Stimulated activated effector memory CD8-positive, alpha-beta T cell treated with anti-CD3 and anti-CD28 coated beads, Interleukin-12 subunit alpha, Interleukin-12 subunit beta, amount 100 ng/mL, for 72 hours (primary cell): ENCODE measurements around the gene EPHB2.

Source experiments
- ATAC-seq: fragments of 150-1000 bp; cut with Tn5 transposase; 2 replicates; pipeline ENCODE4 v1.10.0; 2021
- DNase-seq, 2 donors: peaks; one replicate each; pipeline ENCODE4 v3.0.0; 2021 to 2022; ENCODE audit warnings: low spot score in 2 of 2
- H3K27ac Mint-ChIP-seq: one replicate; pipeline ENCODE4 v1.8.0; 2022; ENCODE audit warnings: mild to moderate bottlenecking, mixed read lengths
- H3K36me3 Mint-ChIP-seq: one replicate; pipeline ENCODE4 v1.8.0; 2022; ENCODE audit warnings: mild to moderate bottlenecking, mixed read lengths
- H3K4me1 Mint-ChIP-seq: one replicate; pipeline ENCODE4 v1.8.0; 2022; ENCODE audit warnings: mixed read lengths
- H3K4me3 Mint-ChIP-seq: one replicate; pipeline ENCODE4 v1.8.0; 2022; ENCODE audit warnings: mild to moderate bottlenecking, mixed read lengths
- H3K9me3 Mint-ChIP-seq: one replicate; pipeline ENCODE4 v1.8.0; 2022; ENCODE audit warnings: mixed read lengths

EPHB2 gene

DNA sequence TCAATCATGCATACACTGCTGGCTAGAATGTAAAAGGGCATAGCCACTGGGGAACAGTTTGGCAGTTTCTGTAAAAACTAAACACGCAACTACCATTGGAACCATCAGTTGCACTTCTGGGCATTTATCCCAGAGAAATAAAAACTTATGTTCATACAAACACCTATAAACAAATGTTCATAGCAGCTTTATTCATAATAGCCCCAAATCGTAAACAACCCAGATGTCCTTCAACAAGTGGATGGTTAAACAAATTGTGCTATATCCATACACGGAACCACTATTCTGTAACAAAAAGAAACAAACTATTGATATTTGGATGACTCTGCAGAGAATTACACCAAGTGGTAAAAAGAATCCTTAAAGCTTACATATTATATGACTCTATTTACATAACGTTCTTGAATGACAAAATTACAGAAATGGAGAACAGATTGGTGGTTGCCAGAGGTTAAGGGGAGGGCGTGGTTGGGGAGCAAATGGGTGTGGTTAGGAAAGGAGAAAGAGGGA is 239.2 kb downstream of the EPHB2 start:
- no peaks in the 10 kb centered on the region for H3K9me3 Mint-ChIP-seq
- DNase-seq = no peak
- no peaks in the 10 kb centered on the region for H3K36me3 Mint-ChIP-seq
- no peaks in the 10 kb centered on the region for H3K4me1 Mint-ChIP-seq
- ATAC-seq = no peak
- H3K27ac Mint-ChIP-seq = no peak overlapping the region
- no peak overlapping the region for H3K4me3 Mint-ChIP-seq

DNA sequence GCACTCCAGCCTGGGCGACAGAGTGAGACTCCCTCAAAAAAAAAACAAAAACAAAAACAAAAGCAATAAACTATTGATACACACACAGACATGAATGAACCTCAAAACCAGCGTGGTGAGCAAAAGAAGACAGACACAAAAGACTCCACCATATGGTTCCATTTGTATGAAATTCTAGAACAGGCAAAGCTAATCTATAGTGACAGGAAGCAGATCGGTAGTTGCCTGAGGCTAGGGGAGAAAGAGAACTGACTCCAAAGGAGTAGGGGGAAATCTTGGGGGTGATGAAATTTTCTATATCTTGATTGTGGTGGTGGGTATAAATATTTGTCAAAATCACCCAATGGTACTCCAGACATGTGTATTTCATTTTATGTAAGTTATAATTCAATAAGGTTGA is 241.2 kb downstream of the EPHB2 start:
- Mint-ChIP-seq H3K4me1 (no peaks in the 10 kb centered on the region), H3K36me3 (no peaks in the 10 kb centered on the region)
- DNase-seq = no peak

DNA sequence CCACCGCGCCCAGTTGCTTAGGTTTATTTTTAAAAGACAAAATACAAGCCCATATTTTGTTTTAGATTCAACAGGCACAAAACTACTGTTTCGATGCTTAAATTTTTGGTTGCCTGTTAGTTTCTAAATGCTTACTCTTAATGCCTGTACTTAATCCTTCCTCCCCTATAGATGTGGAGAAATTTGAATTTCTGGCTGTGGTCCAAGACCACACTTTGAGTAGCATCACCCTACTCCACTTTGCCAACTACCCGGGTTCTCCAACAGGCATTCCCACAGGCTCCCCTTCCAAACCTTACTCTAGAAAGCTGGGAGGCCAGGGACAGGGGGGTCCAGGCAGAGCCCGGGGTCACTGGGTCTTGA is 242.0 kb downstream of the EPHB2 start:
- Mint-ChIP-seq H3K36me3 (no peaks in the 10 kb centered on the region), H3K4me3 (no peak overlapping the region), H3K4me1 (no peaks in the 10 kb centered on the region), H3K27ac (no peak overlapping the region), H3K9me3 (no peaks in the 10 kb centered on the region)
- no peak for ATAC-seq
- DNase-seq = no peak

More for the DNA sequence above, 241.2 kb downstream of the EPHB2 start:
- H3K4me3 Mint-ChIP-seq = no peak overlapping the region
- no peak overlapping the region for H3K27ac Mint-ChIP-seq
- no peak for ATAC-seq
- H3K9me3 Mint-ChIP-seq = no peaks in the 10 kb centered on the region

DNA sequence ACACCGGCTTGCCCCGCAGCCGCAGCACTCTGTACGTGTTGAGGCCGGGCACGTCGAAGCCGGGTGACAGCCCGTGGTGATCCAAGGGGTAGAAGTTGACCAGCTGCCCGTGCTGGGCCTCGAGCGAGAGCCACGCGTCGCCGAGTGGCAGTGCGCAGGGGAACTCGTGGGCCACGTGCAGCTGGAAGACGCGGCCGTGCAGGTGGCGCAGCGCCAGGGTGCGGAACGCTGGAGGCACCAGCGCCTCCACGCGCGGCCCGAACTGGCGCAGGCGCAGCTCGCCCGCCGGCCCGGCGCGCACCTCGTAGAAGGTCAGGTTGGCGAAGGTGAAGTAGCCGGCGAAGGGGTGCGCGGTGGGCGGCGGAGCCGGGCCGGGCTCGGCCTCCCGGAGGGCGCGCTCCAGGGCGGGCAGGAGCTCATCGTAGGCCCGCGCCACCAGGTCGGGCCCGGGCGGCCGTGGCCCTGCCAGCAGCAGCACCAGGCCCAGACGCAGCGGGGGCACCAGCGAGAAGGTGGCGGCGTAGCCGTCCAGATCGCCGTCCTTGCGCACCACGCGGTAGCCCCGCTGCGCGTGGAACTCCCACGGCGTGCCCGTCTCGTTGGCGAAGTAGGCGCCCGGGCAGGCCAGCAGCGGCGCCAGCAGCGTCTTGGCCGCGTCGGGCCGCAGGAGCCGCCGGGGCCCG is 242.6 kb downstream of the EPHB2 start:
- no peaks in the 10 kb centered on the region for H3K36me3 Mint-ChIP-seq
- H3K27ac Mint-ChIP-seq = no peak overlapping the region

DNA sequence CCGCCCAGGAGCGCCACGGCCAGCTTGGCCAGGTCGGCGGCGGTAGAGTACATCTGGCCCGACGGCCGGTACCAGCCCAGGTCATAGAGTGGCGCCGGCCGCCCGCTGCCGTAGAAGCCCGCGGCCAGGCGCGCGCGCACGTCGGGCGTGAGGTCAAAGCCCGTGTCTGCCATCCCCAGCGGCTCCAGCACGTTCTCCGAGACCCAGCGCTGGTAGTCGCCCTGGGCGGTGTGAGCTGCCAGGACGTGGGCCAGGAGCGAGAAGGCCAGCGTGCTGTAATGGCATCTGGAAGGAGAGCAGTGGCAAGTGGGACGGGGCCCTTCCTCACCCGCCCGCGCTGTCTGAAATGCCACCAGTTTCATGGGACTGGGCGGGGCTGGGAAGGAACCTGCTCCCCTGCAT is 243.1 kb downstream of the EPHB2 start:
- Mint-ChIP-seq H3K36me3 (no peaks in the 10 kb centered on the region), H3K4me1 (no peaks in the 10 kb centered on the region), H3K9me3 (no peaks in the 10 kb centered on the region), H3K4me3 (no peak overlapping the region), H3K27ac (no peak overlapping the region)
- DNase-seq (no peak), ATAC-seq (no peak)

More for the DNA sequence above, 242.6 kb downstream of the EPHB2 start:
- no peak for DNase-seq
- Mint-ChIP-seq H3K4me3 (no peak overlapping the region), H3K4me1 (no peaks in the 10 kb centered on the region), H3K9me3 (no peaks in the 10 kb centered on the region)
- ATAC-seq = no peak

DNA sequence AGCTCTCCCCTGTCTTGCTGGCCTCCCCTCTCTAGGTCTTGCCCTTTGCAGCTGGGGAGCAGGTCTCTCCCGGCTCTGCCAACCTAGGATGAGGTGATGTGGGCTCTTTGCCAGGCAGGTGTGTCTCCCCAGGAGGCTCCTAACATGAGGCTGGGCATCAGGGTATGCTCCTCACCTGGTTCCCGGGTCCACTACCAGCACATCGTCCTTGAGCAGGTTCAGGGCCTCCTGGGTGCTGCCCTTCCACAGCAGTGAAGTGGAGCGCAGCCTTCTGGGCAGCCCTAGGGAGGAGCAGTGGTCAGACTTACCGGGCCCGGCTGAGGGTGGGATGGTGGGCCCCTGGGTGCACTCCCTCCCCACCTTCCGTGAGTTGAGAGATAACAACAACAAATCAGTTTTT is 244.5 kb downstream of the EPHB2 start:
- ATAC-seq (no peak), DNase-seq (no peak)
- Mint-ChIP-seq H3K27ac (no peak overlapping the region), H3K9me3 (no peaks in the 10 kb centered on the region), H3K36me3 (no peaks in the 10 kb centered on the region), H3K4me1 (no peaks in the 10 kb centered on the region), H3K4me3 (no peak overlapping the region)

DNA sequence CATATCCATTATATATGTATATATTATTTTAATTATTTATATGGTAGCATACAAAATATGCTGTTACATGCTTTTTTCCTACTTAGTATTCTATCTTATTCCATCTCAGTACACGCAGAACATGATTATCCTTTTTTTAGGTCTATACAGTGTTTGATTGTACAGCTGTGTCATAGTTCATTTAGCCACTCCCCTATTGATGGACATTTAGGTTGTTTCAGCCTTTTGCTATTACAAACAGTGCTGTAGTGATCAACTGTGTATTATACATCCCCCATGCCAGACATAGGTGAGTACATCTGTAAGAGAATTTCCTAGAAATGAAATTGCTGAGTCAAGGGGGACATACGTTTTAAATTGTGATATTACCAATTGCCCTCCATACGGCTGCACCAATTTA is 246.4 kb downstream of the EPHB2 start:
- H3K4me1 Mint-ChIP-seq = no peaks in the 10 kb centered on the region
- no peaks in the 10 kb centered on the region for H3K9me3 Mint-ChIP-seq
- no peaks in the 10 kb centered on the region for H3K36me3 Mint-ChIP-seq
- H3K4me3 Mint-ChIP-seq = no peak overlapping the region
- H3K27ac Mint-ChIP-seq = no peak overlapping the region
- DNase-seq = no peak
- no peak for ATAC-seq

DNA sequence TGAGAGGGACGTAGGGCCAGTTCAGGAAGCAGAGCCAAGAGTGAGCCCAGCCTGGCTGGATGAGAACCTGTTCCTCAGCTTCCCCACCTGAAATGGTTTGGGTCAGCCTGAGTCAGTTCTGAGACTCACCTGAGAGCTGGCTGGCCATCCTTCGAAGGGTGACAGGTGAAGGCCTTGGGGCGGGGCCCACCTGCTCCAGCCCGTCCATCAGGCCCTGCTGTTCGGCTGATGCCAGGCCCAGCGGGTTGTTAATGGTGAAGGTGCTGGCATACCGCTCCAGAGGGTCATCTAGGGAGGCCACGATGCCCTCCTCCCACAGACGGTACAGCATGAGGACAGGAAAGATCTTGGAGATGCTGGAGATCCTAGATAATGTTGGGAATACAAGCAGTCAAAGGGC is 247.9 kb downstream of the EPHB2 start:
- H3K4me1 Mint-ChIP-seq = no peaks in the 10 kb centered on the region
- no peaks in the 10 kb centered on the region for H3K9me3 Mint-ChIP-seq
- H3K4me3 Mint-ChIP-seq = no peak overlapping the region
- no peak overlapping the region for H3K27ac Mint-ChIP-seq
- no peaks in the 10 kb centered on the region for H3K36me3 Mint-ChIP-seq
- no peak for ATAC-seq
- DNase-seq = no peak

DNA sequence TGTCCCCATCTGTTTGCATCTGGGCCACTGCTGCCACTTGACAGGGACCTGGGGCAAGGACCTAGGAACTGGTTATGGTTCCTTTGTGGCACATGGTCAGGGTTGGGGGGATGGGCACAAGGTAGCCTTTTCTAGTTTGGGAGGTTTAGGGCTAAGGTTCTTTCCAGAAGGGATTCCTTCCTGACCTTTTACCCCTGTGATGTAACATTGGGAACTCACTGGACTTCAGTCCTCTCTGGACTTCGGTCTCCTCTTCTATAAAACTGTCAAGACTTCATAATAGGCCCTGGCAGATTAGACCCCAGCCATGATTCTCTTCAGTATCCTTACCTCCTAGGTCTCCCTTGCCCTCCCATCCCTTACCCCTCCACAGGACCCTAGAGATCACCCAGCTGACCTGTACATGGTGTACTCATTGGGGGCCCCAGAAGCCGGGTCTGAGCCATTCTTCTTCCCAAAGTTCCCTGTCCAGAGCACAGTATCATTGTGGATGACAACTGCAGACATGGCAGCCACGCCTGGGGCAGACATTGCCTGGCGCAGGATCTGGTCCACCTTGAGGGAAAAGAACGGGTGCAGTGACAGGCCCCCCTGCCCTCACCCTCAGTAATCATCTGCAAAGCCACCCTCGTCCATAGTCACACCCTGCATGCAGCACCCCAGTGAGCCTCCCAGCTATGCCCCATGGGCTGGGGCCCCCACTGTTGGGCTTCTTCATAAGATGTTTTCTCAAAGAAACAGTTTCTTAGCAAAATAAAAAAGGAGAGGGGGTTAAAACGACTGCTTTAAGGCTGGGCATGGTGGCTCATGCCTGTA is 249.1 kb downstream of the EPHB2 start:
- Mint-ChIP-seq H3K27ac (no peak overlapping the region), H3K4me1 (no peaks in the 10 kb centered on the region), H3K4me3 (no peak overlapping the region), H3K36me3 (no peaks in the 10 kb centered on the region), H3K9me3 (no peaks in the 10 kb centered on the region)
- ATAC-seq (no peak), DNase-seq (no peak)

DNA sequence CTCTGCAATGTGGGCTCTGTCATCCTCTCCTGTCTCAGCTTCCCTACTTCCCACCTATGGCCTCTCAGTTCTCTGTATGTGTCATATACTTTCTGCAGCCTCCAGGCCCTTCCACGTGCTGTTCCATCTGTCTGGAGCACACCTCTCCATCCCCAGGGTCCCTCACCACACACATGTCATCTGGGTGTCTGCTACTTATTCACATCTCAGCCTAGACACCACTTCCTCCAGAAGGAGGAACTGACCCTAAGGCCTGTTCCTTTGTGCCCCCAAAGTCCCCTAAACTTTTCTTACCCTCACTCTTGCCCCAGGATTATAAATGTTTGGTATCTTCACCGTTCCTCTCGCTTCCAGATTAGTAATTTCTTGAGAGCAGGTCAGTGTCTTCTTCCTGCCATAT is 251.9 kb downstream of the EPHB2 start:
- Mint-ChIP-seq H3K4me3 (no peak overlapping the region), H3K4me1 (no peaks in the 10 kb centered on the region), H3K9me3 (peaks cover 7% of the 10 kb centered on the region), H3K27ac (no peak overlapping the region), H3K36me3 (no peaks in the 10 kb centered on the region)
- DNase-seq = no peak
- ATAC-seq = no peak

DNA sequence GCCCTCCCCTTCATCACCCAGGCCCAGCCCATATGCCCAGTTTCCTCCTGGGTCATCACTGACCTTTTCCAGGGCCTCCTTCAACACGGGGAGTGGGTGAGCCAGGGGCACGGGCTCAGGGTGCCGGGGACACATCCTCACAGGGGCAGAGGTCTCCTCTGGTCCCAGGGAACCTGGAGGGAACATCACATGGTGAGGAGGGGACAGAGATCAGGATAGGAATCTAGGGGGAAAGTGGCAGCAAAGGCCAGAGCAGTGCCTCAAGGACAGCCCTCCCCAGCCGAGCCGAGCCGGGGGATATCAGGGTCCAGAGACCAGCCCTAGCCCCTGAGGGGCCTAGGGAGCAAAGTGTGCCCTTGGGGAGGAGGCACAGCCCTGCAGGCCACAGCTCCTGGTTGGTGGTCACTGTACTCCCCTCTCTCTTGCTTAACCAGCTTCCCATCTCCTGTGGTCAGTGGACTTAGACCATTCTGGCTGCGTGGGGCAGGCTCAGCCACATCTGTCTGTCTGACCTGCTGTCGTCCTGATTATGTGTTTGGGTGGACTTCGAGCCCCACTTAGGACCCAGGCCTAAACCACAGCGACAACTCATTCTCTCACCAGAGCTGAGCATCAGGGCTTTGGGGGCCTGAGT is 252.5 kb downstream of the EPHB2 start:
- DNase-seq (no peak), ATAC-seq (no peak)
- Mint-ChIP-seq H3K27ac (no peak overlapping the region), H3K4me3 (no peak overlapping the region), H3K4me1 (no peaks in the 10 kb centered on the region), H3K36me3 (no peaks in the 10 kb centered on the region), H3K9me3 (peaks cover 7% of the 10 kb centered on the region)

DNA sequence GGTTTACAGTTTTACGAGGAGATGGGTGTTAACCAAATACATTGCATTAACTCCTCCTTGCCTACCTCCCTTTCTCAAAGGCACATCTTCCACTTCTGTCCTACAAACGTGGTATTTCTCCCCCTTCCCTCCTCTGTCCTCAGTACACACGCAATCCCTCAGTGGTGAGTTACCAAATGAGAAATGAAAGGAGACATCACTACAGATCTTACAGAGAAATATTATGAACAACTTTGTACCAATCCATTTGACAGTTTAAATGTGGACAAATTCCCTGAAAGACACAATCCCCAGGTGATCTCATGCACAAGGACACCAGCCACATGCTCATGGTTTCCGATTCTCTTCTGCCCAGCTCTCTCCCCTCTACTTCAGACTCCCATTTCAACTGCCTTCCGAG is 255.7 kb downstream of the EPHB2 start:
- ATAC-seq (no peak), DNase-seq (no peak)
- Mint-ChIP-seq H3K4me3 (no peak overlapping the region), H3K27ac (no peak overlapping the region), H3K4me1 (no peaks in the 10 kb centered on the region), H3K36me3 (no peaks in the 10 kb centered on the region), H3K9me3 (peaks cover 7% of the 10 kb centered on the region)

DNA sequence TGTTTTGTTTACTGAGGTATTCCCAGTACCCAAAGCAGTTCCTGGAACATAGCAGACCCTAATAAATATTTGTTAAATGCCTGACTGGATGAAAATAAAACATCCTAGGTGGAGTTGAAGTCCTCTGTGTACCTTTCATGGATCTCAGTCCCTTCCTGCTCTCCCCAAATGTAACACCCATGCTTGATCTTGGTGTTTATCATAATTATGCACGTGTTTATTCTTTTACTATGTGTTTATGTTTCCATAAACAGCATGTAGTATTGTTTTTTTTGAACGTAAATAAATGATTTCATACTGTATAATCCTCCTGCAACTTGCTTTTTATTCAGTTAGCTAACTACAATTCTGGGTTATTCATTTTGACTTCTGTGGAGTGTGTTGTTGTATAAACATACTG is 257.2 kb downstream of the EPHB2 start:
- DNase-seq (no peak), ATAC-seq (no peak)
- Mint-ChIP-seq H3K36me3 (no peaks in the 10 kb centered on the region), H3K9me3 (peaks cover 7% of the 10 kb centered on the region), H3K4me1 (no peaks in the 10 kb centered on the region), H3K4me3 (no peak overlapping the region), H3K27ac (no peak overlapping the region)

DNA sequence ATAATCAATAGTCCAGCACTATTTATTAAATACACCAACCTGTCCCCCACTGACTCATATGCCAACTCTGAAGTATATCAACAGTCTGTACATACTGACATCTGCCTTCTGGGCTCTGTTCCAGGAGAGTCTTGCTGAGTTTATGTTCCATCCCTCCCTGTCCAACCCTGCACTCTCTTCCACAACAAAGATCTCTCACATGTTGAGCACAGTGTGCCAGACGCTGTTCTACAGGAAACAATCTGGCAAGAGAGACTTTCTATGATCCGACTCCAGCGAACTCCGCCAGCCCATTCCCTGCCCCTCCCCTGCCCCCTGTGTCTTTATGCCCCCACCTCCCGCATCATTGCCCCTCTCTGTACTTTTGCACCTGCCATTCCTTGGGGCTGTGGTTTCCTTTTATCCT is 258.7 kb downstream of the EPHB2 start:
- ATAC-seq (no peak), DNase-seq (no peak)
- H3K9me3 Mint-ChIP-seq = peaks cover 7% of the 10 kb centered on the region
- no peak overlapping the region for H3K4me3 Mint-ChIP-seq
- H3K36me3 Mint-ChIP-seq = no peaks in the 10 kb centered on the region
- no peak overlapping the region for H3K27ac Mint-ChIP-seq
- H3K4me1 Mint-ChIP-seq = no peaks in the 10 kb centered on the region

DNA sequence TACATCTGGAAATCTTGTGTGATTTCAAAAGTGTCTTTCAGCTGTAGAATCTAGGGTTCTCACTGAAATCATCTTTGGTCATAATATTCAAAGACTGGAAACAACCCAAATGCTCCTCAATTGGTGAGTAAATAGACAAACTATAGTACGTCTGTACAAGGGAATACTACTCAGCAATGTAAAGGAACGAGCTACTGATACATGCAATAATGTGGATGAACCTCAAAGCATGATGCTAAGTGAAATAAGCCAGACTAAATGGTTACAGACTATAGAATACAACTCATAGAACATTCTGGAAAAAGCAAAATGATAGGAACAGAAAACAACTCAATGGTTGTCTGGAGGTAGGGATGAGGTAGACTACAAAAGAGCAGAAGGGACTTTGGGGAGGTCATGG is 259.5 kb downstream of the EPHB2 start:
- no peak overlapping the region for H3K27ac Mint-ChIP-seq
- DNase-seq (no peak), ATAC-seq (no peak)
- H3K36me3 Mint-ChIP-seq = no peaks in the 10 kb centered on the region
- no peaks in the 10 kb centered on the region for H3K4me1 Mint-ChIP-seq
- no peak overlapping the region for H3K4me3 Mint-ChIP-seq
- H3K9me3 Mint-ChIP-seq = peaks cover 7% of the 10 kb centered on the region
